Neural cell (in vitro differentiated cells): ENCODE measurements around the gene ANKEF1. TPM values are rescaled to one million over a fixed set of nuclear protein-coding genes. Genes with fewer than 3 reads are reported as not detected.

Experiments used
- polyA plus RNA-seq: library from polyadenylated mRNA; depleted of rRNA; stranded (reverse); fragments of >200 nt; gene quantifications from 2 replicates; pipeline ENCODE4 v1.2.3, GENCODE V29; 2014
- small RNA-seq, 3 experiments: library from RNA; depleted of rRNA; stranded (forward); fragments of <200 nt; gene quantifications; one replicate each; pipeline ENCODE3, GENCODE V24; 2012

Gene ANKEF1
- polyA plus RNA-seq, 1 donor from 2014 or later, result 3.5 TPM

Small RNAs within 50 kb of the gene (small RNA-seq; reads per million reads assigned to genes)
- 0 reads per million in 3 experiments for gene RF00017

Other genes starting within 250 kb of the ANKEF1 start
- gene PAK5, start 195.9 kb upstream of the ANKEF1 start, polyA plus RNA-seq, result 47.0 and 48.3 TPM in 2 replicates
- gene SNAP25, start 183.8 kb downstream of the ANKEF1 start, polyA plus RNA-seq, result 135 and 139 TPM in 2 replicates